ENCODE measurements around the gene VPS52.

DNA sequence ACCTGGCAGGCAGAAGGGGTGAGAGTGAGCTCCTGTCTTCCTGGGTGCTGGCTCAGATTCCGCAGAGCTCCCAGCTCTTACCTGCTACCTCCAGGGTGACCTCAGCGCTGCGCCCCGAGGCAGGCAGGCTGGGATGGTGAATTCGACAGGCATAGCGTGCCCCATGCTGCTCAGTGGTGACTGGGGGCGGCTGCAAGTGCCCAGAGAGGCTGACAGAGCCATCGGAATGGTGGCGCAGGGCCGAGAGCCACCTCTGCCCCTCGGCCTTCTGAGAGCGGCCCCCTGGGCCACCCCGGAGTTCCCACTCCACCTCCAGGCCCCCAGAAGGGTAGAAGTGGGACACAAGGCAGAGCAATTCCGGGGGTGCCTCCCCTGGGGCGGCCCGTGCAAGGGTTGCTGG lies 32.5 kb upstream of the VPS52 start:
- TF ChIP-seq, protein P1, sequence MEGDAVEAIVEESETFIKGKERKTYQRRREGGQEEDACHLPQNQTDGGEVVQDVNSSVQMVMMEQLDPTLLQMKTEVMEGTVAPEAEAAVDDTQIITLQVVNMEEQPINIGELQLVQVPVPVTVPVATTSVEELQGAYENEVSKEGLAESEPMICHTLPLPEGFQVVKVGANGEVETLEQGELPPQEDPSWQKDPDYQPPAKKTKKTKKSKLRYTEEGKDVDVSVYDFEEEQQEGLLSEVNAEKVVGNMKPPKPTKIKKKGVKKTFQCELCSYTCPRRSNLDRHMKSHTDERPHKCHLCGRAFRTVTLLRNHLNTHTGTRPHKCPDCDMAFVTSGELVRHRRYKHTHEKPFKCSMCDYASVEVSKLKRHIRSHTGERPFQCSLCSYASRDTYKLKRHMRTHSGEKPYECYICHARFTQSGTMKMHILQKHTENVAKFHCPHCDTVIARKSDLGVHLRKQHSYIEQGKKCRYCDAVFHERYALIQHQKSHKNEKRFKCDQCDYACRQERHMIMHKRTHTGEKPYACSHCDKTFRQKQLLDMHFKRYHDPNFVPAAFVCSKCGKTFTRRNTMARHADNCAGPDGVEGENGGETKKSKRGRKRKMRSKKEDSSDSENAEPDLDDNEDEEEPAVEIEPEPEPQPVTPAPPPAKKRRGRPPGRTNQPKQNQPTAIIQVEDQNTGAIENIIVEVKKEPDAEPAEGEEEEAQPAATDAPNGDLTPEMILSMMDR (IDR thresholded peaks at IDR 0.05; ENCODE audit: low read depth, low read length) = no peak
- no peak for TF ChIP-seq POLR2A (IDR thresholded peaks at IDR 0.05; ENCODE audit: extremely low read depth, insufficient read length)
